GM18505 (cell line): ENCODE data around the gene SERPINE1.

Experiments
- ATAC-seq: cut with Tn5 transposase; IDR thresholded peaks from one replicate; pipeline ENCODE4 v1.9.1; 2021; ENCODE audit not compliant: unreplicated experiment
- POLR2A ChIP-seq: IDR thresholded peaks from 4 replicates; pipeline ENCODE4 v1.6.1; 2011; ENCODE audit warnings: borderline replicate concordance; ENCODE audit not compliant: insufficient read depth, insufficient read length; ENCODE audit errors: extremely low read depth

SERPINE1 gene

DNA sequence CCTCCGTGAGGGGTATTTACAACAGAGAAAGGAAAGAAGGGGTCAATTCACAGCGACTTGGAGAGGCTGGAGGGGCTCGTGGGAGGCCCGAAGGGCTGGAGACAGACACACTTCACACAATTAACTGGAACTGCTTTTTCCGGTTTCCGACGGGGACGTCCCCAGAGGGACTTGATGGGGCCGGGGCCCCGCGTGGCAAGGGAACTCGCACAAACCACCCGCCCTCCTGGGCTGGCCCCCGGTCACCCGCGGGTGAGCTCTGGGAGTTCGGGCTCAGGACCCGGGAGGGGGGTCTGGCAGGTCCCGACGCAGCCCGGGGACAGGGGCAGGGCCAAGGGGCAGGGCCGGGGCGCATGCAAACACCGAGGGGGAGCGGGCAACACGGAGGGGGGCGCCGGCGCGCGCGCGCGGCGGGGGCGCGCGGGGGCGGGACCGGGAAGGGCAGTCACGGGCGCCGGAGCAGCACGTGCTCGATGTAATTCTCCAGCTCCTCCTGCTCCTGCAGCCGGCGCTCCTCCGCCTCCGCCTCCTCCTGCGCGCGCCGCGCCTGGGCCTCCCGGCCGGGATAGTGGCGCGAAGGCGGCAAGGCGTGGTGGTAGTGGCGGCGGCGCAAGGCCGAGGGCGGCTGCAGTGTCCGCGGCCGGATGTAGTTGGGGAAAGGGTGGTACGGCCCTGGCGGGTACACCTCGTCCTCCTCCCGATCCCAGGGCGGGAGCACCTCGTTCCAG, 35.8 kb downstream of the SERPINE1 start:
- ATAC-seq: no peak
- TF ChIP-seq POLR2A: no peak

DNA sequence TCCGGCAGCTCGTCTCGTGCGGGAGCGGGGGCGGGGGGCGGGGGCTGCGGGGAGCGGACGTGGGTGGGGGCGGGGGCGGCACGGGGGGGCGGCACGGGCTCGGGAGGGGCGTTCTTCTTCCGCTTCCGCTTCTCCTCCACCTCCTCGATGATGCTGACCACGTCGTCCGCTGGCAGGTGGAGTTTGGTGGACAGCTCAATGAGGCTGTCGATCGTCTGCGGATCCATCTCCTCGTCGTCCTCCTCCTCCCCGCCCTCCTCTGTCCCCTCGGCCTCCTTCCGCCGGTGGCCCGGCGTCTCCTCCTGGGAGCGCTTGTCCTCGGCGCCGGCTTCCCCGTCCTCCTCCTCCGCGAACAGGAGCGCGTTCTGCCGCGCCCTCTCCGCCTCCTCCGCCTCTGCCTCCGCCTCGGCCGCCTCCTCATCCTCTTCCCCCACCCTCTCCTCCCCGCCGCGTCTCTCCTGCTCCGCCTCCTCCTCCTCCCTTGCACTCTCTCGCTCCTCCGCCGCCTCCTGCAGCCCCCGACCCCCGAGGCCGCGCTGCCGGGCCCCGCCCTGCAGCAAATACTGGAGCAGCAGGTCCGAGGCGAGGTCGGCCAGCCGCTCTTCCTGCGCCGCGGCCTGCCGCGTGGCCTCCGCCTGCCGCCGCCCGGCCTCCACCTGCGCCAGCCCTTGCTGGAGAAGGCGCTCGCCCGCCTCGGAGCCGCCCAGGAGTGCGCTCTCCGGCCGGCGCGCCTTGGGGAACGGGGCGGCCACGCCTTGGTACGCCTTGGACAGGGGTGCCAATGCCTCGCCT, 36.6 kb downstream of the SERPINE1 start:
- ATAC-seq: no peak
- no peak for TF ChIP-seq POLR2A

DNA sequence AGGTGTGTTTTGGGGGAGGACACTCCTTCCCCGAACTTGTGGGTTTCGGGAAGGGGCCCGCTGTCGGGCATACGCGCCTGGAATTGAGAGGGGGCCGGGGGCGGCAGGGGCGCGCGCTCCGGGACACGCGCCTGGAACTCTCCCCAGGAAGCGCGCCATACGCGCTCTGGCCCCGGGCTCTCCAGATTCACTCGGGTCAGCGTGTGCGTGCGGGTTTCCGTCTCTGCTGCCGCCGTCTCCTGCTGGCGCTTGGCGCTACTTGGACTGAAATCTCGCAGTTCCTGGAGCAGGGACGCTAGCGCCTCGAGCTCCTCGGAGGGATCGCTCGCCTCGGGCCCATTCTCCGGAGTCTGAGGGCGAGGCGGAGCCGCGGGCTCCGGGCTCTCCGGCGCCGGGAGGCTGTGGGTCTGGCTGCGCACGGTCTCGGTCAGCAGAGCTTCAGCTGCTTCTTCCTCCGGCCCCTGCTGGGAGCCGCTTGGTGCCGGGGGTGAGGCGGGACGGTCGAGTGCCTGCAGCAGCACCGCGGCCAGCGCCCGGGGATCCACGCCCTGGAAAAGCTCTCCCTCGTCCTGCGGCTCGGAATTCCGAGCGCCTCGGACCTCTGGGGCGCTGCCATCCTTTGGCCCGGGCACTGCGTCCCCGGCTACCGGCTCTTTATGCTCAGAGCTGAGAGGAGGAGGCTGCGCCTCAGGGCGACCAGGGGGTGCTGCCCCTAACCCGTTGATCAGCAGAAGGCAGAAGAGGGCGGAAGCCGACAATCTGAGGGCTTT, 37.4 kb downstream of the SERPINE1 start:
- ATAC-seq: no peak
- TF ChIP-seq POLR2A: no peak

- TF ChIP-seq POLR2A: no peak
- peak; percentile 66 for ATAC-seq
These were observed 38.4 kb downstream of the SERPINE1 start, which contains the start of gene VGF for GRCh38 chr7:101165075-101165957. VGF (minus strand) TSS chr7:101165569; CDS start chr7:101164843, 726 bp downstream.

- no peak for TF ChIP-seq POLR2A
- no peak for ATAC-seq
These were observed 39.2 kb downstream of the SERPINE1 start for GRCh38 chr7:101165958-101166647.

DNA sequence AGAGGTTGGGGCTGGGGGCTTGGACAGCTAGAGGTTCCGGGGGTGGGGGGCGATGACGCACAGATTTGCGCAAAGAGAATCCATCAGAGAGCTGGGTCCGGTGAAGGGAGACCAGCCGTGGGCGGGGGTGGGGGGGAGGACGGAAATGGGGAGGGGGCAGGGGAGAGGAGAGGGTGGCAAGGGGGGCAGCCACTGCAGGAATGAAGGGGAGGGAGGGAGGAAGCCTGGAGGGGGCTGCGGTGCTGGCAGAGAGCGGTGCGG, 39.7 kb downstream of the SERPINE1 start:
- no peak for ATAC-seq
- no peak for TF ChIP-seq POLR2A

DNA sequence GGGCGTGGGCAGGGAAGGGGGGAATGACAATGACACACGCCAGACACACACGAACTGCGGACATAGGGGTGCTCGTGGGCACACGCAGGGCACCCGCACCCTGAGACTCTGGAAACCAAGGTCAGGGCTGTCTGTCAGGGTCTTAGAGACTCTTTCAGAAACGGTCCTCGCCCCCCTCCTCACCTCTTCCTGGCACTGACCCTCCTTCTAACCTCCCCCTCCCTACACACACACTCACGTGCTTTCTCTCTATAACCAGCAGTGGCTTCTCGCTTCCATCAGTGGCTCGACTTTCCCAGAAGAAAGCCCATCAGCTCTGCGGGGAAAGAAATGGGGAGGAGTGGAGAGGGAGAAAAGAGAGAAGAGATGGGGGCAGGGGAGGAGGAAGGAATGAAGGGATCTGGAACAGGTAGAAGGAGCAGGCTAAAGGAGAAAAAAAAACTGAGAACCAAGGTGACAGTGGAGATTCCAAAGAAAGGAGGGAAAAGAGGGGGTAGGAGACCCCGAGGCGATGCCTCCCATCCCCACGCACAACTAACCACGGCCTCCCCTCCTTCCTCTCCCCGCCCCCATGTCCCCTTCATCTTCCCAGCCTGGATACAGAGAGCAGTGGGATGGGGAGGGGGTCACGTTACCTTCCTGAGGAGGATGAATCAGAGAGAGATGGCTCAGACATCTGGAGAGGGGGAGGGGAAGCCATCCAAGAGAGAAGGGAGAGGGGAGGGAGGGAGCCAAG, 40.2 kb downstream of the SERPINE1 start:
- TF ChIP-seq POLR2A: no peak

DNA sequence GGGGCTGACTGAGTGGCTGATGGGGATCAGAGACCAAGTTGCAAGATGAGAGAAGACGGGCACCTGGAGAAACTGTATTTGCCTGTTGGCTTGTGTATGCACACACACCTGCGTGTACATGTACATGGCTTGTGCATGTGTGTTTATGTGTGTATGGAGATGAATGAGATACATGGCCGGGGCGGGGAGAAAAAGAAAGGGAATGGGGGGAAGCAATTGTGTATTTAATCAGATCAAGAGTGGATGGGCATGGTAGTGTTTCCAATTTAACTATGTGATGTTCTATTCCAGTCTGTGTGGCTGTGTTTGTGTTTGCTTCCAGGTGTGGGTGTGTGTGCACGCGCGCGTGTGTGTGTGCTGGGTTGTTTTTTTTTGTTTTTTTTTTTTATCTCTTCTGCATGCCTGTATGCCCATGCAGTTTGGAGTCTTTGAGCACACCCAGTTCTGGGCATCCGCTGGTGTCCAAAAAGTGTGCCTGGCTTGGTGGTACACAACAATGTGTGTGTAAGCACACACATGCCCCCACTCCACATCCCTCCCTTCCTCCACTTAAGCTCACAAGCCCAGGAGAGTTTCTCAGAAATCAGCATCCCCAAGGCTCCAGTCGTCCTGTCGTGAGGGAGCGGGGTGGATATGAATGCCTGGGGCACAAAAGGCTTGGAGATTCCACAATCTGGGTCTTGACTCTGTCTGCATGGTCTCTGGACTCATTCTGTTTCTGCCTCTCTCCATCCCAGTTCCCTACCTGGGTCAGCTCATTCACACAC, 40.9 kb downstream of the SERPINE1 start:
- ATAC-seq: no peak
- no peak for TF ChIP-seq POLR2A

More for the DNA sequence above, 40.2 kb downstream of the SERPINE1 start:
- ATAC-seq: no peak

DNA sequence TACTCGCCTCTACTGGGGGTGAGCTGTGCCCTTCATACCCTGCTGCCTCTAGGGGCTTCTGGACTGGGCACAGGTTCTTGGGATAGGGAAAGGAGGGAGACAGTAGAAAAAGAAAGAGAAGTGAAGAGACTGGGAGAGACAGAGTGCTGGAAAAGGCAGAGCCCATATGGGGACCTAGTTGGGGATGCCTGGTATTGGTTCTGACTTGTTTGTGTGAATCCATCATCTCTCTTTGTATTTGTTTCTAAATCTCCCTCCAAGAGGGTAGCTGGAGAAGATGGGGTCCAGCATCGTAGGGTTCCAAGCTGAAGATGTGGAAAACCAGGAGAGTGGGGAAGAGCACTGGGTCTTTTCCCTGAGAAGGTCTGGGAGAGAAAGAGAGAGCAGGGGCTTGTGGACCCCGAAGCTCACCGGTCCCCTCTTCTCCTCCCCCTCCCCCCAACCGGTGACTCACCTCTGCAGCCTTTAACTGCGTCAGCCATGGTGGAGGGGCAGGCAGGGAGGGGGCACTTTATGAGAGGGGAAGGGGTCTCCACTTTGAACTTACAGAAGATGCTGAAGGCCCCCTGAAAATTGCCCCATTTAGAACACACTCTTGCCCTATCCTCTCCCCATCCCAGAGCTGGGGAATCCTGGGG, 41.6 kb downstream of the SERPINE1 start:
- no peak for ATAC-seq
- no peak for TF ChIP-seq POLR2A

GRCh38 chr7:101169110-101169837, 42.4 kb downstream of the SERPINE1 start:
- ATAC-seq: no peak
- no peak for TF ChIP-seq POLR2A
